ENCODE results near the gene TCF25.
"Not testable (repeated sequence)": the region's sequence is repeated elsewhere in the genome, so short reads cannot be mapped to it uniquely, and the experiment has no call there.

TCF25 gene

GRCh38 chr16:89858973-89859614, 14.3 kb upstream of the TCF25 start:
- TF ChIP-seq GATA1 (IDR thresholded peaks at IDR 0.05; ENCODE audit: low read depth, low read length) (no peak), POLR2A (IDR thresholded peaks at IDR 0.05; ENCODE audit: low read length) (no peak)
- no peak for DNase-seq

- TF ChIP-seq POLR2A (IDR thresholded peaks at IDR 0.05; ENCODE audit: low read length) (no peak), GATA1 (IDR thresholded peaks at IDR 0.05; ENCODE audit: low read depth, low read length) (no peak)
- DNase-seq, result no peak
These were observed 13.8 kb upstream of the TCF25 start for GRCh38 chr16:89859615-89860007.

GRCh38 chr16:89860747-89861304, 12.6 kb upstream of the TCF25 start:
- TF ChIP-seq POLR2A (IDR thresholded peaks at IDR 0.05; ENCODE audit: low read length), result no peak
- no peak for TF ChIP-seq GATA1 (IDR thresholded peaks at IDR 0.05; ENCODE audit: low read depth, low read length)

GRCh38 chr16:89861648-89862047, 11.7 kb upstream of the TCF25 start:
- TF ChIP-seq POLR2A (IDR thresholded peaks at IDR 0.05; ENCODE audit: low read length), result no peak
- no peak for TF ChIP-seq GATA1 (IDR thresholded peaks at IDR 0.05; ENCODE audit: low read depth, low read length)
- DNase-seq, result no peak

More at GRCh38 chr16:89860747-89861304, 12.6 kb upstream of the TCF25 start:
- peak; percentile 62 to 80 for DNase-seq

- DNase-seq, result no peak
- TF ChIP-seq GATA1 (IDR thresholded peaks at IDR 0.05; ENCODE audit: low read depth, low read length), result no peak
- TF ChIP-seq POLR2A (IDR thresholded peaks at IDR 0.05; ENCODE audit: low read length), result no peak
These were observed 10.7 kb upstream of the TCF25 start for GRCh38 chr16:89862732-89863131.

GRCh38 chr16:89863741-89864526, 9.5 kb upstream of the TCF25 start:
- TF ChIP-seq GATA1 (IDR thresholded peaks at IDR 0.05; ENCODE audit: low read depth, low read length), result no peak
- TF ChIP-seq POLR2A (IDR thresholded peaks at IDR 0.05; ENCODE audit: low read length), result no peak
- DNase-seq, result no peak

- no peak for TF ChIP-seq GATA1 (IDR thresholded peaks at IDR 0.05; ENCODE audit: low read depth, low read length)
- TF ChIP-seq POLR2A (IDR thresholded peaks at IDR 0.05; ENCODE audit: low read length), result no peak
- DNase-seq, result no peak
These were observed 8.9 kb upstream of the TCF25 start for GRCh38 chr16:89864527-89864820.

- TF ChIP-seq POLR2A (IDR thresholded peaks at IDR 0.05; ENCODE audit: low read length) (no peak), GATA1 (IDR thresholded peaks at IDR 0.05; ENCODE audit: low read depth, low read length) (no peak)
These were observed 5.5 kb upstream of the TCF25 start for GRCh38 chr16:89867918-89868317.

GRCh38 chr16:89869911-89870310, 3.5 kb upstream of the TCF25 start:
- TF ChIP-seq POLR2A (IDR thresholded peaks at IDR 0.05; ENCODE audit: low read length) (no peak), GATA1 (IDR thresholded peaks at IDR 0.05; ENCODE audit: low read depth, low read length) (no peak)
- no peak for DNase-seq

More at GRCh38 chr16:89867918-89868317, 5.5 kb upstream of the TCF25 start:
- peak; percentile 20 to 37 for DNase-seq

GRCh38 chr16:89870440-89870839, 3.0 kb upstream of the TCF25 start:
- TF ChIP-seq GATA1 (IDR thresholded peaks at IDR 0.05; ENCODE audit: low read depth, low read length), result no peak
- no peak for TF ChIP-seq POLR2A (IDR thresholded peaks at IDR 0.05; ENCODE audit: low read length)
- DNase-seq, result no peak

GRCh38 chr16:89871895-89872294, 1.5 kb upstream of the TCF25 start:
- TF ChIP-seq POLR2A (IDR thresholded peaks at IDR 0.05; ENCODE audit: low read length), result no peak
- TF ChIP-seq GATA1 (IDR thresholded peaks at IDR 0.05; ENCODE audit: low read depth, low read length), result no peak
- DNase-seq, result no peak

- TF ChIP-seq GATA1 (IDR thresholded peaks at IDR 0.05; ENCODE audit: low read depth, low read length) (no peak), POLR2A (IDR thresholded peaks at IDR 0.05; ENCODE audit: low read length) (no peak)
- DNase-seq, result peak; percentile 97 to 98
These were observed 739 bp downstream of the TCF25 start for GRCh38 chr16:89873972-89874689.

GRCh38 chr16:89879123-89879522, 5.7 kb downstream of the TCF25 start:
- not testable (repeated sequence) for DNase-seq

All from erythroblast (primary cell).